Right renal cortex interstitium (tissue), 3 donors: ENCODE results near the gene FOCAD. TPM values are rescaled to one million over a fixed set of nuclear protein-coding genes. Genes with fewer than 3 reads are reported as not detected.

Source experiments
- DNase-seq, 3 donors: peaks; one replicate each; pipeline ENCODE4 v3.0.0-alpha.2; 2013; ENCODE audit warnings: low read depth in 3 of 3, low spot score in 2 of 3
- polyA plus RNA-seq, 3 donors: library from polyadenylated mRNA; unstranded; fragments of 120-200 nt; gene quantifications; one replicate each; pipeline ENCODE4 v1.2.1, GENCODE V29; 2013; ENCODE audit not compliant: insufficient read length in 3 of 3

FOCAD gene
- polyA plus RNA-seq, 3 donors, result 34.2 to 38.6 (median 34.5) TPM

GRCh38 chr9:20725675-20726074 lies 41.6 kb downstream of the FOCAD start:
- DNase-seq, result no peak

GRCh38 chr9:20726144-20726543 lies 42.1 kb downstream of the FOCAD start:
- no peak for DNase-seq

DNA sequence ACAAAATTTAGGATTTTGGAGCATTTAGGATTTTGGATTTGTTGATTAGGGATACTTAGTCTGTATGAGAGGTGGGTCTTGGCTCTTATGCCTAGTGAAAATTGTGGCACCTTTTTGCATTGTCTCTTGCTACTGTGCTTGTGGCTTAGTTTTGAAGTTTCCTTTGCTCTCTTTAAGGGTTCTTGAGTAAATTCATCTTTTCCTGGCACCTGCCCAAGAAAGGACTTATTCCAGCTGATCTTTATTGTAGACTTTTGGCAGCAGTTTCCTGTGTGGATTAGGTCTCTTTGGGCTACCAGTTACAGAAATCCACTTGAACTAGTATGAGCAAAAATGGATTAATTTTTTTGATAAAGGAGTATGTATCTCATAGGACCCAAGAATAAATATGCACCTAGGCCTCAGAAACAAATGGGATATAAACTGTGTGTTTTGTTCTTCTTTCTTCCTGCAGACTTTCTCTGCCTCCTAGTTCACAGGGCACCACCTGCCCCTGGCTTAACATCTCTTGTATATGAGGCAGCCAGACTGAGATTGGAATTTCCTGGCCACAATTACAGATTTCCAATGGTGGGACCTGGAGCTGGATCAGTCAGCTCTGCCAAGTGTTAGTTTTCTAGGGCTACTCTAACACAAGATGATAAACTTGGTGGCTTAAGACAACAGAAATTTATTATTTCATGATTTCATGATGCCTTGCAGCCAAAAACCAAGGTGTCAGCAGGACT lies 44.6 kb downstream of the FOCAD start:
- DNase-seq, result no peak

- DNase-seq, result no peak
These were observed 45.5 kb downstream of the FOCAD start for GRCh38 chr9:20729523-20729922.

DNA sequence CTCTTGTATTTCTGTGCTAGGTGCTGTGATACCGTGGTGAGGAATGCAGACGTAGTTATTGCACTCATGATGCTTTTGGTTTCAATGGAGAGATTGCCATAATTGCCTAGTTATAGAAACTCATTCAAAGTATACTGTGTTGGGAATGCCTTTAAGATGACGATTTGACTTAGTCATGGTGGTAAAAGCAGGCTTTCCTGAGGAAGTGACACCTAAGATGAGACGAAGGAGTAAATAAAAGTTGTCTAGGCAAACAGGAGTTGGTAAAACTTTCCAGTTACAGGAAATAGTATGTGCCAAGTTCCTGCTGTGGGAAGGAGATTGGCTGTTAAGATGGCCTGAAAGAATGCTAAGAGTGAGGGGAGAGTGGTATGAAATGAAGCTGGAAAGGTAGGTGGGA lies 48.1 kb downstream of the FOCAD start:
- DNase-seq, result no peak

GRCh38 chr9:20734275-20734674 lies 50.2 kb downstream of the FOCAD start:
- no peak for DNase-seq

DNA sequence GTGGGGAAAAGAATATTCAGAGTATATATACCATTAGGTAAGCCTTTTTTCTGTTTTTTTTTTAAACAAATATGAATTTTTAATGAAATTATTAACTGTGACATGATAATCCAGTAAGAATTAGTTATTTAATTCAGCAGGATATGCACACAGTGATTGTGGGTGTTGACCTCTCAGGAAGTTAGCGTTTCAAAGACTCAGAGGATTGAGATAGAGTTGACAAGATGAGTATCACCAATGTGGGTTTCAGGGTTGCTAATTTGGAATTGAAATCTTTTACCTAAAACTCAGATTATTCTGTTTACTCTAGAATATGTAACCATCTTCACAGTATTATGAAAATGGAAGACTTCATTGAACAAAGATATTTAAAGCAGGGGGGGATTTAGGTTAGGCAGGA lies 56.2 kb downstream of the FOCAD start:
- no peak for DNase-seq

DNA sequence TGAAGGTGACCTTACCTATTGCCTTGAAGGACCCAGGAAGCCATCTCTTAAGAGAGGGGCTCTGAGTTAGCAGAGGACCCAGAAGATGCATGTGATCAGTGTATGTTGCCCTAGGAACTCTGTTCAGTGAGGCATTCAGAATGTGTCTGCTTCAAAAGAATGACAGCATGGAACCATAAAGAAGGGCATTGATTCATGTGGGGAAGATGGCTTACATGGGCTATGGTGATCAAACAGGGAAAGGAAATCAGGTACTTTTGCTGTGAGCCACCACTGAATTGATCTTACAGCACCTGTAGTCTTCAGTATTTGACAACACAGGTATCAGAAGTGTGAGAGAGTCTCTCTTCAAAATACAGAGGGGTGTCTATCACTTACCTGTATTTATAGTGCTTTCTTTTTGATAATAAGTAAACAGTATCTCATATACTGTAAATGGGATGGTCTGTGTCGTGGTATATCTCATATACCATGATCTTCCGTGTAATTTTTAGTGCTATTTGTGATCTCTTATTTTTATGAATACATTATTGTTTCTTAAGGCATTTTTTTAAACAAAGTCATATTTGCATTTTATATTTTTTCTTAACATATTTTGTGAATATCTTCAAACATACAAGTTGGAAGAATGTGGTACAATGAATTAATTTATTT lies 57.0 kb downstream of the FOCAD start:
- no peak for DNase-seq

DNA sequence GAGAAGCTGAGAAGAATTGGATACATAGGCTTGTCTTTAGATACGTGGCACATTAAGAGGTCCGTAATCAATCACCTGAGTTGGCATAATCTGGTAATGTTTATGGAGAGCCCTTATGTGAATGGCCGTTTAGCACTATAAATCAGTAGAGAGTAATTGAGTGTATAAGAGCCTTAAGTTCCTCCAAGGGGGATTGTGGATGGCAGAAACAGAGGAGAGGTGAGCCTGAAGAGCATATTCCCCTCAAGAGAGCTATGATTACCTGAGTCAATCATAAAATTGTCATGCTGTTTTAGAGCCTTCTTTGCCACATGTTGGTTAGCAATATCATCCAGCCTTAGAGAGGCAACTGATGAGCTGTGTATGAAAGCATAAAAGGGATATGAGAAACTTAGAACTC lies 58.8 kb downstream of the FOCAD start:
- no peak for DNase-seq

GRCh38 chr9:20744036-20744630 lies 60.1 kb downstream of the FOCAD start:
- DNase-seq, result no peak

DNA sequence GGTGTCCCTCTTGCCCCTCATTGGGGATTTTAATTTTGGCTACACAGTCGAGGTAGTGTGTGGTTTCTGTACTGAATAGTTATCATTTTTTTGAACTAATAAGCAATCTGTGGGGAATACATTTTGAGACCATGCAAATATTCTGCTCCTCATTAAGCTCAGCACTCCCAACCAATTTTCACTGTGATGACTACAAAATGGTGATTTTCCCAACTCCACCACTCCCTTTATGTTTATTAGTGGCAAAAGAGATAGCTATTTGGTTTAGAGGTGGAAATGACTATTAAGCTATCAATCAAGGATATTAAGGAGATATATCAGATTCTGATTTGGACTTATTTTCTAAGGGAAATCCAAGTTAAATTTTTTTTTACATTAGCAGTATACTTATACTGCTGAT lies 62.9 kb downstream of the FOCAD start:
- no peak for DNase-seq

GRCh38 chr9:20749496-20750198 lies 65.6 kb downstream of the FOCAD start:
- DNase-seq, result no peak

GRCh38 chr9:20753761-20754160 lies 69.7 kb downstream of the FOCAD start:
- DNase-seq, result no peak

- no peak for DNase-seq
These were observed 70.5 kb downstream of the FOCAD start for GRCh38 chr9:20754556-20754955.

DNA sequence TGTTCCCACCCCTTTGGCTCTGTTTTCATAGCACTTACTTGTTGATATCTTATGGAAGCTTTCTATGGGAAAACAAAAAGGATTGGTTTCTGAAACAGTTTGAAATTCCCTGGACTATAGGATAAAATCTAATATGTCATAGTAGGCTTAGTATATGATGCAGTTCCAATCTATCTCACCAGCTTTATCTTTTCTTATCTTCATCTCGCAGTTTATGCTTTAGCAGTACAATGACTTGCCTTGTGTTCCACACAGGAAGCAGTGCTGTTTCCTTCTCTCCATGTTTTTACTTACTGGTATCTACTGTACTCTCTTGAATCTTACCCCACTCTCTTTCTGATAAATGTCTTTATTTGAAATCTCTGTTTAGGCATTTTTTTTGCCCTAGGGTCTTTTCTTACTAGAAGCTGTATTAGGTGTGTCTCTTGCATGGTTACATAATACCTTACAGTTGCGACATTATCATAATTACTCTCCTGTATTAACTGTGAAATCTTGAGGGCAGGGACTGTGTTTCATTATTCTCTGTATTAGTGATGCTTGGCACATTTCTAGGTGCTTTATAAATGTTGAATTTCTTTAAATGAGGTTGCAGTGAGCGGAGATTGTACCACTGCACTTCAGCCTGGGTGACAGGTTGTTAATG lies 76.3 kb downstream of the FOCAD start:
- no peak for DNase-seq

DNA sequence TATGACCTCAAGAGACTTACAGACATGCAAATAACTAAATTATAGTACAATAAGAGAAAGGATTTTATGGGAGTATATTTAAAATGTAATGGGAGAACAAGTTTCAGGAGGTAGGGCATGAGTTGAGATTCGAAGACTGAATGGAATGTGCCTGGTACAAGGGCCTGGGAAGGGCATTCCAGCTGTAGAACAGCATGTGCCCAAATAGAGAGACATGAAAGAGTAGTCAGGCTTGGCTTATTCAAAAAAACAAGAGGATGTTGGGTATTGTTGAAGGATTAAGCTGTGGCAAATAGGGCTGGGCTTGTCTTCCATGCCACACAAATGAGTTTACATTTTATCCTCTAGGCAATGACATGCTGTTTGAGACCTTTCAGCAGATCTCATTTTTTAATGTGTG lies 86.9 kb downstream of the FOCAD start:
- DNase-seq, result no peak

DNA sequence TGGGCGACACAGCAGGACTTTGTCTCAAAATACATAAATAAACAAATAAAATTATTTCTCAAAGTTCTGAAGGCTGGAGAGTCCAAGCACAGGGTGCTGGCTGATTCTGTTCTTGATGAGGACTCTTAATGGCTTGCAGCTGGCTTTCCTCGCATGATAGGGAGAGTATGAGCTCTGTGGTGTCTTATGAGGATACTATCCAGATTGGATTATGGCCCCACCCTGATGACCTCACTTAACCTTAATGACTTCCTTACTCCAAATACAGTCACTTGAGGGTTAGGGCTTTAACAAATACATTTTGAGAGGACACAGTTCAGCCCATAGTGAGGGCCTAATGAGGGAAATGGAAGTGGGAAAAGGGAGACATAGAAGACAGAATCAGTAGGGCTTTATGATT lies 87.7 kb downstream of the FOCAD start:
- DNase-seq, result no peak

DNA sequence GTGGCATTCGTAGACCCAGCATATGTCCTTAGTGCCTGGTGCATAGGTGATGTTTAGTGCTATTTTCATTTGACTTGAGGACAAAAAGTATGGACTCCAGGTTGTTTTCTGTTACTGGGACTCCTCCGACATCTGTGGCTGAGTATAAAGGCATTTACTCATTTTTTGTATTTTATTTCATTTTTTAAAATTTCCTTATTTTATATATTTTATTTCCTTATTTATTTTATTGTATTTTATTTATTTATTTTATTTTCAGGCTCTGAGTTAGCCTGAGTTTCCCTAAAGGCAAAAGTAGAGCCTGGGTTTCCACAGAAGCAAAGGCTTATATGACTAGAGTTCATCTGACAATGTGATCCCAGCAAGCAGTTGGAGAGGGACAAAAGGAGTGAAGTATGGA lies 91.6 kb downstream of the FOCAD start:
- DNase-seq, result no peak

DNA sequence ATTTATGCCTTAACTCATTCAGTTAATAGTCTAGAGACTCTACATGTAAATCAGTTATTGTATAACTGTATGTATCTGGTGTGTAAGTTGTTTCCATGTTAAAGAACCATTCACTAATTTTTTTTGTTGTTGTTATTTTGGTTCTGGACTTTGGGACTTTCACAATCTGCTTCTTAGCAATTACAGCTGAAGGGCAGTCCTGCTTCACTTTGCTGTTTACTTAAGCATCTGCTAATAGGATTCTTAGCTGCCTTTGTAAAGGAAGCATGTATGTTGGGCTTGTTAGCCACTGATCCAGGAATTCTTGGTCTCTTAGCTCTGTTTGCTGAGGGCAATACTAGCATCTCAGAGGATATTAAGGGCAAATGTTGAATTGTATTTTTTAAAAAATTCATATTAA lies 97.0 kb downstream of the FOCAD start:
- DNase-seq, result no peak

- DNase-seq, result no peak
These were observed 98.2 kb downstream of the FOCAD start for GRCh38 chr9:20782289-20782688.
